Measurements from ENCODE around the gene CCM2L. TPM values are rescaled to one million over a fixed set of nuclear protein-coding genes. Genes with fewer than 3 reads are reported as not detected.

Gene CCM2L
- total and polyA plus RNA-seq, 2 of the 8 experiments (the other 6 are each of a cell fraction or from before 2014, with no cell fraction given): 5.5 to 15.8 TPM

GRCh38 chr20:32013326-32013725 lies 3.1 kb downstream of the CCM2L start:
- peaks cover 7% of the 10 kb centered on the region for H3K23me2 ChIP-seq (ENCODE audit: low read depth, low read length)
- no peak overlapping the region for H3K9ac ChIP-seq (replicated peaks in 1 of 4; ENCODE audit: extremely low read depth in 1 of 4, low read depth in 3 of 4, low read length in 3 of 4)
- H3K79me2 ChIP-seq (ENCODE audit: control insufficient read depth in 1 of 2, insufficient read depth in 2 of 2, low read length in 2 of 2): no peaks in the 10 kb centered on the region
- no peak overlapping the region for H3K27ac ChIP-seq (ENCODE audit: low read depth, low read length)
- no peak overlapping the region for H2BK5ac ChIP-seq (ENCODE audit: low read depth, low read length)
- H2BK120ac ChIP-seq (replicated peaks; ENCODE audit: low read depth, low read length): no peak overlapping the region
- no peak overlapping the region for H3K4ac ChIP-seq (replicated peaks; ENCODE audit: insufficient read length, low read depth, low read length)
- no peaks in the 10 kb centered on the region; a peak in 1 of 4 replicates for H3K9me3 ChIP-seq (ENCODE audit: insufficient read depth in 2 of 2, low read depth in 1 of 2, low read length in 1 of 2)
- H2AK5ac ChIP-seq (ENCODE audit: low read depth, low read length): no peak overlapping the region
- CTCF ChIA-PET (ENCODE audit: partially characterized antibody): interaction anchor here (0.6 to 3.2 kb wide), 11 partner anchors 11 to 167 kb away, joined by 3 to 16 read pairs (median 6); partner anchors contain the start of gene XKR7
- H4K20me1 ChIP-seq (replicated peaks in 1 of 2; ENCODE audit: control insufficient read depth in 1 of 2, insufficient read depth in 2 of 2, low read length in 2 of 2): no peaks in the 10 kb centered on the region
- peaks cover 0 to 8% (median under 1%) of the 10 kb centered on the region in 4 experiments; a peak in 3 of 7 replicates for H3K27me3 ChIP-seq (replicated peaks in 1 of 4; ENCODE audit: control insufficient read depth in 3 of 4, extremely low read depth in 1 of 4, insufficient read depth in 3 of 4, low read length in 3 of 4)
- FAIRE-seq: no peak
- H3K23ac ChIP-seq (ENCODE audit: insufficient read length): no peak overlapping the region
- H3K14ac ChIP-seq (ENCODE audit: insufficient read length): no peak overlapping the region
- no peak overlapping the region for H4K91ac ChIP-seq (replicated peaks; ENCODE audit: insufficient read length, low read length)
- H3K4me1 ChIP-seq (replicated peaks in 1 of 4; ENCODE audit: control insufficient read depth in 3 of 4, insufficient read depth in 4 of 4, low read length in 3 of 4): peaks cover 10 to 16% (median 11%) of the 10 kb centered on the region in 4 experiments
- H4K5ac ChIP-seq (ENCODE audit: insufficient read length, low read depth, low read length): no peak overlapping the region
- 91% methylated on average over 7 of the region's 7 CpGs; no CpG with 5 or more reads in 1 of the 2 experiments for WGBS, 2 experiments (ENCODE audit: extremely low coverage in 1 of 2, insufficient coverage in 1 of 2, insufficient read length in 1 of 2, insufficient replicate concordance in 2 of 2, low coverage in 1 of 2, low lambda C conversion rate in 2 of 2, missing lambda C conversion rate in 1 of 2)
- no peak overlapping the region for H3K4me2 ChIP-seq (ENCODE audit: insufficient read depth in 1 of 2, low read depth in 2 of 2, low read length in 2 of 2)
- no peak overlapping the region for H4K8ac ChIP-seq (ENCODE audit: extremely low read depth, insufficient read depth, low read length)
- no peak overlapping the region for H2AFZ ChIP-seq (ENCODE audit: low read length)
- no peak overlapping the region for H3K18ac ChIP-seq (ENCODE audit: extremely low read depth, low read length)
- H2BK12ac ChIP-seq (ENCODE audit: low read depth, low read length): no peak overlapping the region
- H3K36me3 ChIP-seq (ENCODE audit: control insufficient read depth in 2 of 4, insufficient read depth in 4 of 4, low read length in 3 of 4): no peaks in the 10 kb centered on the region
- H2BK15ac ChIP-seq (ENCODE audit: low read length): no peak overlapping the region
- no peak overlapping the region for H3K56ac ChIP-seq (replicated peaks; ENCODE audit: insufficient read length, low read depth, low read length)
- TF ChIP-seq NANOG (IDR thresholded peaks at IDR 0.05; ENCODE audit: insufficient read depth, low read depth, low read length, poor library complexity, severe bottlenecking) (no peak), BRCA1 (IDR thresholded peaks at IDR 0.05; ENCODE audit: low read depth, low read length) (no peak), USF2 (IDR thresholded peaks at IDR 0.05; ENCODE audit: low read length) (no peak), RAD21 (IDR thresholded peaks at IDR 0.05 in 1 of 2, conservative IDR thresholded peaks at IDR 0.05 in 1 of 2; ENCODE audit: low read depth in 2 of 2, low read length in 2 of 2) (no peak), CEBPB (IDR thresholded peaks at IDR 0.05; ENCODE audit: low read depth, low read length) (no peak)
- no peak overlapping the region for H3K4me3 ChIP-seq (ENCODE audit: extremely low read depth in 1 of 4, insufficient read depth in 2 of 4, low read depth in 3 of 4, low read length in 4 of 4)
- DNase-seq (ENCODE audit: low read depth in 1 of 2, low spot score in 2 of 2): no peak
- POLR2A ChIA-PET (ENCODE audit: partially characterized antibody): interaction anchor here (0.8 to 1.3 kb wide), 3 partner anchors 22 to 105 kb away, joined by 3 read pairs; no protein-coding TSS in a partner anchor
- H3K79me1 ChIP-seq (ENCODE audit: low read depth, low read length): no peaks in the 10 kb centered on the region
- H2BK20ac ChIP-seq (ENCODE audit: low read length): no peak overlapping the region
